LNCaP clone FGC (cell line): ENCODE results near the gene TTC39B.

ENCODE experiments used
- DNase-seq: peaks from one replicate; pipeline ENCODE4 v3.0.0-alpha.2; 2011; ENCODE audit warnings: low read depth
- H3K4me3 ChIP-seq: 2 replicates; pipeline ENCODE4 v1.5.1; 2011; ENCODE audit warnings: mild to moderate bottlenecking, low read depth, low read length, control low read depth
- TF ChIP-seq, protein P1 (sequence below): IDR thresholded peaks from 2 replicates; pipeline ENCODE4 v1.5.1; 2012; ENCODE audit warnings: mild to moderate bottlenecking; ENCODE audit not compliant: control insufficient read depth, insufficient read depth; ENCODE audit errors: extremely low read depth

Gene TTC39B

DNA sequence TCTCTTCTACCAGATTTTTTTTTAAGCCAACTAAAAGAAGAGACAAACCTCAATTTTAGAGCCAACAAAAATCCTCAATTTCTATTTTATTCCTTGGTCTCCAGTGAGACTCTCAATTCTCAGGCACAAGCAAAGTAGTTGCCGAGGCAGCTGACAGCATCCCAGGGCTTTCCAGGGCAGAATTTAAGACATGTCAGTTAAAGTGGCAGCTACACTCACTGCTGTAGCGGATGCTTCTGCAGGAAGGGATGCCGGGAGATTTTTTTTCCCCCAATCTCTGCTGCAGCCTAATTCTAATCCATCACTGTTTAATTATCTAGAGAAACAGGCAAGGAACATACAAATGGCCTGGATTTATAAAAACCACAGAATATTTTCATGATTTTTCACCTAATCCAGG lies 57.0 kb downstream of the TTC39B start:
- H3K4me3 ChIP-seq = no peak overlapping the region
- DNase-seq = no peak
- TF ChIP-seq, protein P1, sequence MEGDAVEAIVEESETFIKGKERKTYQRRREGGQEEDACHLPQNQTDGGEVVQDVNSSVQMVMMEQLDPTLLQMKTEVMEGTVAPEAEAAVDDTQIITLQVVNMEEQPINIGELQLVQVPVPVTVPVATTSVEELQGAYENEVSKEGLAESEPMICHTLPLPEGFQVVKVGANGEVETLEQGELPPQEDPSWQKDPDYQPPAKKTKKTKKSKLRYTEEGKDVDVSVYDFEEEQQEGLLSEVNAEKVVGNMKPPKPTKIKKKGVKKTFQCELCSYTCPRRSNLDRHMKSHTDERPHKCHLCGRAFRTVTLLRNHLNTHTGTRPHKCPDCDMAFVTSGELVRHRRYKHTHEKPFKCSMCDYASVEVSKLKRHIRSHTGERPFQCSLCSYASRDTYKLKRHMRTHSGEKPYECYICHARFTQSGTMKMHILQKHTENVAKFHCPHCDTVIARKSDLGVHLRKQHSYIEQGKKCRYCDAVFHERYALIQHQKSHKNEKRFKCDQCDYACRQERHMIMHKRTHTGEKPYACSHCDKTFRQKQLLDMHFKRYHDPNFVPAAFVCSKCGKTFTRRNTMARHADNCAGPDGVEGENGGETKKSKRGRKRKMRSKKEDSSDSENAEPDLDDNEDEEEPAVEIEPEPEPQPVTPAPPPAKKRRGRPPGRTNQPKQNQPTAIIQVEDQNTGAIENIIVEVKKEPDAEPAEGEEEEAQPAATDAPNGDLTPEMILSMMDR = no peak

- H3K4me3 ChIP-seq = no peak overlapping the region
- TF ChIP-seq, protein P1 = no peak
- DNase-seq = no peak
Measured at GRCh38 chr9:15249042-15249818, 57.8 kb downstream of the TTC39B start.

- H3K4me3 ChIP-seq = no peak overlapping the region
- TF ChIP-seq, protein P1 = no peak
- DNase-seq = no peak
Measured at GRCh38 chr9:15248621-15249020, 58.4 kb downstream of the TTC39B start.

DNA sequence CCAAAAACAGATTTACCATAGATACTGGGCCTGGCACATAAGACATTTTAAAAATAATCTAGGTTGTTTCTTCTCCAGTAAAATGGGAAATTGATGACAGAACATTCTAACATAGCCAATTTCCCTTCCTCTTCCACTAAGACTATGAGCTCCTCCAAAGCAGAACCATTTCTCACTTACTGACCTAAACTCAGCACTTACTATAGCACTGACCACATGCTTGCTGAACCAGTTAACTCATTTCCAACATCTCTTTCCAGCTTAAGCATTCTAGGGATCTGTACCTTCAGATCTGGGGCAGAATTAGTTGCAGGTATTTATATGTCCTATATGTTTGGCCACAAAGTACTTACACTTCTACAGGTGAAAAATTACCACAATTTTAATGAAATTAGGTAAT lies 58.9 kb downstream of the TTC39B start:
- DNase-seq = no peak

DNA sequence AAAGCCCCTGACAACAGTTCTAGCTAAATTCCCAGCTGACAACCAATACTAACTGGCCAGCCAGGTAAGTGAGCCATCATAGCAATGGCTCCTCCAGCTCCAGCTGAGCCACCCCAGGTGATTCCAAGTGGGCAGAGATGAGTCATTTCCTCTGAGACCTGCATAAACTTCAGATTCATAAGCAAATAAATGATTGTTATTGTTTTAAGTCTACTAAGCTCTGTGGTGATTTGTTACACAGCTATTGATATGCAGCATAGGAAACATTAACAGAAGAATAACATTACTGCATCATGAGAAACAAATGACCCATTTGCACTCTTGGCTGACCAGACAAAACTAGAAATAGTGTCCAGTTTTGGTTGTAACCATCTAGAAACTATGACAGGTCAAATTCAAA lies 60.3 kb downstream of the TTC39B start:
- H3K4me3 ChIP-seq = no peak overlapping the region
- TF ChIP-seq, protein P1 = no peak
- DNase-seq = no peak

More for the DNA sequence above, 58.9 kb downstream of the TTC39B start:
- no peak overlapping the region for H3K4me3 ChIP-seq
- TF ChIP-seq, protein P1 = no peak

- DNase-seq = no peak
- TF ChIP-seq, protein P1 = no peak
Measured at GRCh38 chr9:15246243-15246642, 60.8 kb downstream of the TTC39B start.

GRCh38 chr9:15244001-15244441 lies 63.0 kb downstream of the TTC39B start:
- TF ChIP-seq, protein P1 = no peak
- no peak for DNase-seq
- no peak overlapping the region for H3K4me3 ChIP-seq

More at GRCh38 chr9:15246243-15246642, 60.8 kb downstream of the TTC39B start:
- H3K4me3 ChIP-seq = no peak overlapping the region
